Upper lobe of right lung (tissue), 1 donor: Measurements from ENCODE around the gene RESF1. TPM values are rescaled to one million over a fixed set of nuclear protein-coding genes. Genes with fewer than 3 reads are reported as not detected.
A peak's percentile ranks its signal among the peaks of the same experiment; 100 is the strongest.

ENCODE experiments used
- ATAC-seq: fragments of 200-7000 bp; cut with Tn5 transposase; one replicate; pipeline ENCODE4 v1.9.1; 2020; ENCODE audit warnings: mild to moderate bottlenecking, moderate library complexity
- DNase-seq: peaks from one replicate; pipeline ENCODE4 v3.0.0-alpha.2; 2020
- H3K27ac ChIP-seq: fragments of 200-600 bp; one replicate; pipeline ENCODE4 v1.8.0; 2022
- H3K27me3 ChIP-seq: fragments of 200-600 bp; one replicate; pipeline ENCODE4 v1.8.0; 2022; ENCODE audit warnings: mild to moderate bottlenecking
- H3K36me3 ChIP-seq: fragments of 200-600 bp; one replicate; pipeline ENCODE4 v1.8.0; 2022
- H3K4me1 ChIP-seq: fragments of 200-600 bp; one replicate; pipeline ENCODE4 v1.8.0; 2022
- H3K4me3 ChIP-seq: fragments of 200-600 bp; one replicate; pipeline ENCODE4 v1.8.0; 2022; ENCODE audit warnings: mild to moderate bottlenecking
- H3K9me3 ChIP-seq: fragments of 200-600 bp; one replicate; pipeline ENCODE4 v1.8.0; 2022
- CTCF ChIP-seq: fragments of 200-600 bp; IDR thresholded peaks from one replicate; pipeline ENCODE4 v1.8.0; 2022; ENCODE audit warnings: antibody characterized with exemption
- intact Hi-C: fragments of 100-400 bp; cut with DNase I; formaldehyde crosslinking; loops from one replicate; pipeline ENCODE4 v1.11.0; 2022
- total RNA-seq: library from RNA; stranded (reverse); fragmentation: NEBNext Ultra II Directional; extraction: Animal tissue kit (Norgen Biotek cat#: 25700); gene quantifications from one replicate; pipeline ENCODE4 v1.2.1, GENCODE V29; 2021
- donor health status: DM: no; HTN: yes; CAD: no; lungs with severe emphysema.

RESF1 gene
- total RNA-seq, 1 donor from 2014 or later: 72.3 TPM

- ATAC-seq (no peak), DNase-seq (no peak)
- intact Hi-C loops: no loop called here
Measured at GRCh38 chr12:31954925-31955858, 4.0 kb upstream of the RESF1 start.

GRCh38 chr12:31958569-31959160, 550 bp upstream of the RESF1 start:
- Histone ChIP-seq H3K27ac (peak overlapping the region; percentile 94), H3K9me3 (no peaks in the 10 kb centered on the region), H3K4me1 (peaks cover 41% of the 10 kb centered on the region), H3K36me3 (peaks cover 26% of the 10 kb centered on the region), H3K4me3 (peak overlapping the region; percentile 82), H3K27me3 (no peaks in the 10 kb centered on the region)
- intact Hi-C loops: no loop called here
- no peak for DNase-seq
- no peak for TF ChIP-seq CTCF
- no peak for ATAC-seq

More at GRCh38 chr12:31954925-31955858, 4.0 kb upstream of the RESF1 start:
- no peaks in the 10 kb centered on the region for H3K36me3 ChIP-seq
- H3K27ac ChIP-seq: no peak overlapping the region
- no peaks in the 10 kb centered on the region for H3K9me3 ChIP-seq
- H3K4me3 ChIP-seq: no peak overlapping the region
- no peak for TF ChIP-seq CTCF
- H3K27me3 ChIP-seq: no peaks in the 10 kb centered on the region
- peaks cover 9% of the 10 kb centered on the region for H3K4me1 ChIP-seq

- H3K9me3 ChIP-seq: no peaks in the 10 kb centered on the region
- H3K36me3 ChIP-seq: peaks cover 35% of the 10 kb centered on the region
- TF ChIP-seq CTCF: no peak
- peaks cover 42% of the 10 kb centered on the region for H3K4me1 ChIP-seq
- DNase-seq (no peak), ATAC-seq (peak; percentile 4)
- H3K27ac ChIP-seq: peak overlapping the region; percentile 94
- peak overlapping the region; percentile 82 for H3K4me3 ChIP-seq
- intact Hi-C loops: no loop called here
- no peaks in the 10 kb centered on the region for H3K27me3 ChIP-seq
Measured at GRCh38 chr12:31959701-31960391, 631 bp downstream of the RESF1 start.

- TF ChIP-seq CTCF: no peak
- DNase-seq: no peak
- Histone ChIP-seq H3K4me3 (peak overlapping the region; percentile 82), H3K9me3 (no peaks in the 10 kb centered on the region), H3K27me3 (no peaks in the 10 kb centered on the region), H3K4me1 (peaks cover 46% of the 10 kb centered on the region), H3K27ac (peak overlapping the region; percentile 94), H3K36me3 (peaks cover 44% of the 10 kb centered on the region)
- ATAC-seq: no peak
- intact Hi-C loops: no loop called here
Measured at GRCh38 chr12:31961137-31961536, 1.9 kb downstream of the RESF1 start.

- peaks cover 44% of the 10 kb centered on the region for H3K36me3 ChIP-seq
- no peaks in the 10 kb centered on the region for H3K27me3 ChIP-seq
- no peak for DNase-seq
- no peak for TF ChIP-seq CTCF
- ATAC-seq: no peak
- peaks cover 54% of the 10 kb centered on the region for H3K4me1 ChIP-seq
- intact Hi-C loops: no loop called here
- H3K9me3 ChIP-seq: no peaks in the 10 kb centered on the region
- peak overlapping the region; percentile 82 for H3K4me3 ChIP-seq
- H3K27ac ChIP-seq: peak overlapping the region; percentile 6
Measured at GRCh38 chr12:31962076-31962475, 2.9 kb downstream of the RESF1 start.
